K562 (cell line): Measurements from ENCODE around the gene SF3A2. TPM values are rescaled to one million over a fixed set of nuclear protein-coding genes. Genes with fewer than 3 reads are reported as not detected.

ENCODE experiments used
- ATF1 ChIP-seq, 2 experiments: fragments of 450-650 bp in 1 of 2; IDR thresholded peaks; 2 replicates each; pipeline ENCODE4 v1.6.1; 2016; ENCODE audit warnings: missing compliant biosample characterization in 1 of 2, missing genetic modification characterization in 1 of 2
- BRCA1 ChIP-seq, 2 experiments: fragments of 450-650 bp in 1 of 2; sonication (generic) in 1 of 2; formaldehyde crosslinking in 1 of 2; IDR thresholded peaks; 2 replicates each; pipeline versions ENCODE4 v1.5.0 to v1.6.1; 2017 to 2020; ENCODE audit warnings: mild to moderate bottlenecking in 1 of 2, missing genetic modification reagents in 1 of 2
- ERF ChIP-seq: fragments of 450-650 bp; formaldehyde crosslinking; IDR thresholded peaks from 2 replicates; pipeline ENCODE4 v1.4.0; 2020; ENCODE audit warnings: mild to moderate bottlenecking, mixed read lengths
- EWSR1 ChIP-seq: fragments of 450-650 bp; IDR thresholded peaks from 2 replicates; pipeline ENCODE4 v1.6.1; 2018; ENCODE audit warnings: borderline replicate concordance, mild to moderate bottlenecking, low read depth, moderate library complexity; ENCODE audit not compliant: partially characterized antibody
- JUND ChIP-seq, 2 experiments: IDR thresholded peaks; 2 replicates in 1 of 2; 3 replicates in 1 of 2; pipeline ENCODE4 v1.6.1; 2011; ENCODE audit warnings: borderline replicate concordance in 2 of 2, low read depth in 2 of 2, low read length in 2 of 2, improper control_type of control experiment in 1 of 2, missing biosample characterization in 1 of 2, missing genetic modification characterization in 1 of 2, missing genetic modification reagents in 1 of 2
- KAT8 ChIP-seq: fragments of 450-650 bp; IDR thresholded peaks from 2 replicates; pipeline ENCODE4 v1.6.1; 2016; ENCODE audit warnings: low read depth, mild to moderate bottlenecking
- NCOR1 ChIP-seq: fragments of 450-650 bp; IDR thresholded peaks from 2 replicates; pipeline ENCODE4 v1.6.1; 2016; ENCODE audit warnings: mild to moderate bottlenecking, moderate library complexity
- PRDM10 ChIP-seq: fragments of 450-650 bp; IDR thresholded peaks from 2 replicates; pipeline ENCODE4 v1.6.1; 2018; ENCODE audit not compliant: partially characterized antibody
- RBM22 ChIP-seq: fragments of 200-400 bp; formaldehyde crosslinking; IDR thresholded peaks from 2 replicates; pipeline ENCODE4 v1.6.1; 2018; ENCODE audit warnings: low read length, low read depth; ENCODE audit not compliant: poor library complexity, severe bottlenecking
- SAP30 ChIP-seq: fragments of 200-600 bp; sonication (generic); IDR thresholded peaks from 2 replicates; pipeline ENCODE4 v1.6.1; 2012; ENCODE audit warnings: borderline replicate concordance, low read depth, mild to moderate bottlenecking, moderate library complexity, low read length, control low read depth, inconsistent platforms; ENCODE audit not compliant: insufficient read depth, poor library complexity, severe bottlenecking
- SMARCE1 ChIP-seq: fragments of 450-650 bp; IDR thresholded peaks from 2 replicates; pipeline ENCODE4 v1.7.1; 2016; ENCODE audit warnings: mild to moderate bottlenecking
- SRSF3 ChIP-seq: fragments of 200-400 bp; formaldehyde crosslinking; IDR thresholded peaks from 2 replicates; pipeline ENCODE4 v1.6.1; 2016; ENCODE audit warnings: mild to moderate bottlenecking, low read length, moderate library complexity; ENCODE audit not compliant: insufficient read depth
- TCF15 ChIP-seq: fragments of 250-450 bp; sonication (Bioruptor Pico); IDR thresholded peaks from 2 replicates; pipeline ENCODE4 v1.8.0; 2022; ENCODE audit warnings: moderate library complexity, mild to moderate bottlenecking, inconsistent platforms
- U2AF1 ChIP-seq: fragments of 200-400 bp; formaldehyde crosslinking; optimal IDR thresholded peaks from 2 replicates; pipeline ENCODE3; 2017; ENCODE audit warnings: mild to moderate bottlenecking, low read depth, low read length, moderate library complexity
- ZBTB1 ChIP-seq: sonication (generic); formaldehyde crosslinking; IDR thresholded peaks from 2 replicates; pipeline ENCODE4 v1.8.1; 2023; ENCODE audit warnings: missing genetic modification reagents, low read depth, mild to moderate bottlenecking, borderline replicate concordance
- ZBTB5 ChIP-seq: fragments of 450-650 bp; IDR thresholded peaks from 2 replicates; pipeline ENCODE4 v1.6.1; 2017; ENCODE audit warnings: antibody characterized with exemption
- ZNF212 ChIP-seq: fragments of 450-650 bp; formaldehyde crosslinking; IDR thresholded peaks from 2 replicates; pipeline ENCODE4 v1.4.0; 2020; ENCODE audit warnings: mild to moderate bottlenecking
- polyA plus RNA-seq, 8 experiments: library from polyadenylated mRNA; depleted of rRNA in 4 of 8; stranded (reverse) in 5 of 8; unstranded in 3 of 8; fragments of >200 nt; fragmentation: Nextera tagmentation in 2 of 8; fragmentation: Illumina TruSeq in 1 of 8; extraction: Ambion mirVana in 2 of 8; extraction: Trizol in 1 of 8; gene quantifications; 2 replicates each; pipeline versions ENCODE4 v1.2.1 to v1.2.3, GENCODE V29; 2011 to 2014; ENCODE audit warnings: inconsistent platforms in 1 of 8, missing spikeins in 1 of 8
- total RNA-seq, 7 experiments: library from RNA; depleted of rRNA in 6 of 7; stranded (reverse); fragments of >200 nt in 6 of 7; fragmentation: Illumina TruSeq in 2 of 7; extraction: Trizol in 2 of 7; gene quantifications; 2 replicates each; pipeline versions ENCODE4 v1.2.1 to v1.2.3, GENCODE V29; 2011 to 2021; ENCODE audit warnings: low replicate concordance in 1 of 7

SF3A2 gene
- total and polyA plus RNA-seq, 9 of the 15 experiments (the other 6 are each of a cell fraction or from before 2014, with no cell fraction given), result 0.17 to 194 (median 22.8) TPM

- TF ChIP-seq PRDM10 (peak; percentile 38), ATF1 (CRISPR knock-in tag; IDR thresholded peaks at IDR 0.05) (0 out of 2 replicates have a peak, but pooled peaks have one; percentile 6), ATF1 (tag; IDR thresholded peaks at IDR 0.05) (no peak), KAT8 (peak; percentile 51; the same call in 1 of the 2 replicates), SRSF3 (peak; percentile 86; the same call in 1 of the 2 replicates), U2AF1 (peak; percentile 95), NCOR1 (0 out of 2 replicates have a peak, but pooled peaks have one; percentile 30), BRCA1 (IDR thresholded peaks at IDR 0.05) (no peak), BRCA1 (CRISPR knock-in tag; IDR thresholded peaks at IDR 0.05) (no peak), TCF15 (CRISPR knock-in tag) (peak; percentile 53; the same call in 1 of the 2 replicates), RBM22 (peak; percentile 69), ZBTB1 (CRISPR knock-in tag) (peak; percentile 72; the same call in 1 of the 2 replicates), JUND (IDR thresholded peaks at IDR 0.05; ENCODE audit: borderline replicate concordance, low read depth, low read length) (peak; percentile 77), JUND (tag; IDR thresholded peaks at IDR 0.05; ENCODE audit: borderline replicate concordance, low read depth, low read length) (no peak), EWSR1 (no peak), ERF (CRISPR knock-in tag) (peak; percentile 90), SMARCE1 (no peak), SAP30 (peak; percentile 32), ZBTB5 (no peak), ZNF212 (CRISPR knock-in tag) (0 out of 2 replicates have a peak, but pooled peaks have one; percentile 16)
Measured at GRCh38 chr19:2270423-2271233, 34.0 kb downstream of the SF3A2 start (continued).
